K562 (cell line): ENCODE measurements around the gene ZBTB42. TPM values are rescaled to one million over a fixed set of nuclear protein-coding genes. Genes with fewer than 3 reads are reported as not detected.

Source experiments
- CBFB ChIP-seq: sonication (generic); formaldehyde crosslinking; IDR thresholded peaks from 2 replicates; pipeline ENCODE4 v1.4.0; 2020; ENCODE audit warnings: mild to moderate bottlenecking, missing genetic modification reagents
- CGGBP1 ChIP-seq: fragments of 250-450 bp; sonication (Bioruptor Pico); IDR thresholded peaks from 2 replicates; pipeline ENCODE4 v1.9.0; 2021; ENCODE audit warnings: mild to moderate bottlenecking
- CREBBP ChIP-seq: IDR thresholded peaks from one replicate; pipeline ENCODE4 v1.6.1; 2012; ENCODE audit warnings: low read depth, mild to moderate bottlenecking, control low read depth, inconsistent platforms, low read length
- CTCFL ChIP-seq: IDR thresholded peaks from 2 replicates; pipeline ENCODE4 v1.6.1; 2011; ENCODE audit warnings: borderline replicate concordance, low read depth, mild to moderate bottlenecking, moderate library complexity, low read length; ENCODE audit not compliant: insufficient read depth, poor library complexity, severe bottlenecking
- KAT8 ChIP-seq: fragments of 450-650 bp; IDR thresholded peaks from 2 replicates; pipeline ENCODE4 v1.6.1; 2016; ENCODE audit warnings: low read depth, mild to moderate bottlenecking
- L3MBTL2 ChIP-seq: fragments of 450-650 bp; IDR thresholded peaks from 2 replicates; pipeline ENCODE4 v1.6.1; 2016; ENCODE audit warnings: mild to moderate bottlenecking, moderate library complexity
- PHB ChIP-seq: fragments of 250-450 bp; sonication (Bioruptor Pico); IDR thresholded peaks from 2 replicates; pipeline ENCODE4 v1.5.0; 2021
- RBM14 ChIP-seq: fragments of 200-400 bp; formaldehyde crosslinking; IDR thresholded peaks from 2 replicates; pipeline ENCODE4 v1.6.1; 2018; ENCODE audit warnings: low read depth, mild to moderate bottlenecking, low read length, moderate library complexity, borderline replicate concordance; ENCODE audit not compliant: insufficient read depth
- RNF2 ChIP-seq: sonication (generic); IDR thresholded peaks from 2 replicates; pipeline ENCODE4 v1.6.1; 2016
- SRSF1 ChIP-seq: fragments of 200-400 bp; formaldehyde crosslinking; IDR thresholded peaks from 2 replicates; pipeline ENCODE4 v1.6.1; 2017; ENCODE audit warnings: mild to moderate bottlenecking, low read depth, low read length, moderate library complexity
- VEZF1 ChIP-seq: fragments of 200-800 bp; sonication (Bioruptor generic); IDR thresholded peaks from 2 replicates; pipeline ENCODE4 v1.6.1; 2017; ENCODE audit warnings: missing genetic modification characterization, missing compliant biosample characterization
- ZBTB40 ChIP-seq, 2 experiments: fragments of 450-650 bp in 1 of 2; sonication (generic) in 1 of 2; formaldehyde crosslinking in 1 of 2; IDR thresholded peaks; 2 replicates each; pipeline versions ENCODE4 v1.7.1 to v1.9.0; 2016 to 2022; ENCODE audit warnings: inconsistent platforms in 1 of 2, mild to moderate bottlenecking in 1 of 2, missing genetic modification reagents in 1 of 2
- polyA plus RNA-seq, 8 experiments: library from polyadenylated mRNA; depleted of rRNA in 4 of 8; stranded (reverse) in 5 of 8; unstranded in 3 of 8; fragments of >200 nt; fragmentation: Nextera tagmentation in 2 of 8; fragmentation: Illumina TruSeq in 1 of 8; extraction: Ambion mirVana in 2 of 8; extraction: Trizol in 1 of 8; gene quantifications; 2 replicates each; pipeline versions ENCODE4 v1.2.1 to v1.2.3, GENCODE V29; 2011 to 2014; ENCODE audit warnings: inconsistent platforms in 1 of 8, missing spikeins in 1 of 8
- total RNA-seq, 7 experiments: library from RNA; depleted of rRNA in 6 of 7; stranded (reverse); fragments of >200 nt in 6 of 7; fragmentation: Illumina TruSeq in 2 of 7; extraction: Trizol in 2 of 7; gene quantifications; 2 replicates each; pipeline versions ENCODE4 v1.2.1 to v1.2.3, GENCODE V29; 2011 to 2021; ENCODE audit warnings: low replicate concordance in 1 of 7

ZBTB42 gene
- total and polyA plus RNA-seq, 9 of the 15 experiments (the other 6 are each of a cell fraction or from before 2014, with no cell fraction given) = 0.03 to 8.5 (median 2.4) TPM

GRCh38 chr14:104800771-104801519 lies at the start of gene ZBTB42 (continued):
- TF ChIP-seq L3MBTL2 (peak; percentile 53; the same call in 1 of the 2 replicates), PHB (CRISPR knock-in tag) (no peak), ZBTB40 (IDR thresholded peaks at IDR 0.05) (0 out of 2 replicates have a peak, but pooled peaks have one; percentile 27), ZBTB40 (CRISPR knock-in tag; IDR thresholded peaks at IDR 0.05) (no peak), CGGBP1 (CRISPR knock-in tag) (no peak), CREBBP (no peak), SRSF1 (no peak), RNF2 (no peak), CTCFL (no peak), KAT8 (no peak), CBFB (CRISPR knock-in tag) (no peak; the same call in 1 of the 2 replicates), VEZF1 (CRISPR knock-in tag) (no peak), RBM14 (no peak)
